GM19240 (cell line): ENCODE data around the gene KCNIP4.
"Not testable (repeated sequence)": the region's sequence is repeated elsewhere in the genome, so short reads cannot be mapped to it uniquely, and the experiment has no call there.

Experiments used
- DNase-seq: peaks from one replicate; pipeline ENCODE4 v3.0.0; 2011; ENCODE audit warnings: low spot score; ENCODE audit not compliant: insufficient read length

KCNIP4 gene

GRCh38 chr4:20773144-20773997 is 1175.2 kb downstream of the KCNIP4 start:
- DNase-seq, result peak; percentile 2

GRCh38 chr4:20764366-20764992 is 1184.1 kb downstream of the KCNIP4 start:
- no peak for DNase-seq

- DNase-seq, result no peak
These were observed 1186.7 kb downstream of the KCNIP4 start for GRCh38 chr4:20761826-20762225.

GRCh38 chr4:20761382-20761781 is 1187.2 kb downstream of the KCNIP4 start:
- DNase-seq, result no peak

GRCh38 chr4:20760053-20760452 is 1188.5 kb downstream of the KCNIP4 start:
- DNase-seq, result no peak

GRCh38 chr4:20754036-20754435 is 1194.5 kb downstream of the KCNIP4 start:
- no peak for DNase-seq

GRCh38 chr4:20752641-20753040 is 1195.9 kb downstream of the KCNIP4 start:
- DNase-seq, result no peak

GRCh38 chr4:20746000-20746399 is 1202.6 kb downstream of the KCNIP4 start:
- not testable (repeated sequence) for DNase-seq

- no peak for DNase-seq
These were observed 1212.6 kb downstream of the KCNIP4 start for GRCh38 chr4:20735931-20736330.

GRCh38 chr4:20724915-20725314 is 1223.7 kb downstream of the KCNIP4 start:
- no peak for DNase-seq

GRCh38 chr4:20723463-20723862 is 1225.1 kb downstream of the KCNIP4 start:
- no peak for DNase-seq

GRCh38 chr4:20723019-20723418 is 1225.6 kb downstream of the KCNIP4 start:
- no peak for DNase-seq

GRCh38 chr4:20711335-20711734 is 1237.2 kb downstream of the KCNIP4 start:
- DNase-seq, result no peak

GRCh38 chr4:20700007-20700761 is 1248.4 kb downstream of the KCNIP4 start, which contains the start of gene PACRGL:
PACRGL (plus strand) TSS chr4:20700458; CDS start chr4:20704482, 4,024 bp downstream.
- peak; percentile 50 for DNase-seq

- no peak for DNase-seq
These were observed 1249.8 kb downstream of the KCNIP4 start for GRCh38 chr4:20698820-20699219.

GRCh38 chr4:20698382-20698781 is 1250.2 kb downstream of the KCNIP4 start:
- no peak for DNase-seq

- no peak for DNase-seq
These were observed 1251.8 kb downstream of the KCNIP4 start for GRCh38 chr4:20696815-20697214.

GRCh38 chr4:20687864-20688263 is 1260.7 kb downstream of the KCNIP4 start:
- no peak for DNase-seq

GRCh38 chr4:20684852-20685763 is 1263.5 kb downstream of the KCNIP4 start:
- peak; percentile 1 for DNase-seq

- no peak for DNase-seq
These were observed 1264.8 kb downstream of the KCNIP4 start for GRCh38 chr4:20683766-20684165.

GRCh38 chr4:20682853-20683252 is 1265.7 kb downstream of the KCNIP4 start:
- no peak for DNase-seq
